ENCODE data around the gene SENP2.

DNA sequence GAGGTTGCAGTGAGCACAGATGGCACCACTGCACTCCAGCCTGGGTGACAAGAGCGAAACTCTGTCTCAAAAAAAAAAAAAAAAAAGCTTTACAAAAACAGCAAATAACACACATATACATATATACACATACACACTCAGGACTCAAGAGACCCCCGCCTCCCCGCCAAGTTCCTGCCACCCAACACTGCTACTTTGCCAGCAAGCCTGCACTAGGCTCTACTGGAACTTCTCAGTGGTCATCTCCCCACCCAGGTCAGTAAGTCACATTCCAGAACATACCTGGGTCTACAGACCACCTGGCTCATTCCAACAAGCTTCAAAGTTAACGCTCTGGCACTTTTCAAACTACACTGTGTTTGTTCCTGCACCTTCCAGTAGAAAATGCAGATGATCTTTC is 62.3 kb downstream of the SENP2 start:
- TF ChIP-seq, protein P1, sequence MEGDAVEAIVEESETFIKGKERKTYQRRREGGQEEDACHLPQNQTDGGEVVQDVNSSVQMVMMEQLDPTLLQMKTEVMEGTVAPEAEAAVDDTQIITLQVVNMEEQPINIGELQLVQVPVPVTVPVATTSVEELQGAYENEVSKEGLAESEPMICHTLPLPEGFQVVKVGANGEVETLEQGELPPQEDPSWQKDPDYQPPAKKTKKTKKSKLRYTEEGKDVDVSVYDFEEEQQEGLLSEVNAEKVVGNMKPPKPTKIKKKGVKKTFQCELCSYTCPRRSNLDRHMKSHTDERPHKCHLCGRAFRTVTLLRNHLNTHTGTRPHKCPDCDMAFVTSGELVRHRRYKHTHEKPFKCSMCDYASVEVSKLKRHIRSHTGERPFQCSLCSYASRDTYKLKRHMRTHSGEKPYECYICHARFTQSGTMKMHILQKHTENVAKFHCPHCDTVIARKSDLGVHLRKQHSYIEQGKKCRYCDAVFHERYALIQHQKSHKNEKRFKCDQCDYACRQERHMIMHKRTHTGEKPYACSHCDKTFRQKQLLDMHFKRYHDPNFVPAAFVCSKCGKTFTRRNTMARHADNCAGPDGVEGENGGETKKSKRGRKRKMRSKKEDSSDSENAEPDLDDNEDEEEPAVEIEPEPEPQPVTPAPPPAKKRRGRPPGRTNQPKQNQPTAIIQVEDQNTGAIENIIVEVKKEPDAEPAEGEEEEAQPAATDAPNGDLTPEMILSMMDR (IDR thresholded peaks at IDR 0.05) = no peak
- no peak for TF ChIP-seq POLR2A (IDR thresholded peaks at IDR 0.05)
- no peak for TF ChIP-seq EP300 (IDR thresholded peaks at IDR 0.05)
